Measurements from ENCODE around the gene CTNND1. TPM values are rescaled to one million over a fixed set of nuclear protein-coding genes. Genes with fewer than 3 reads are reported as not detected.

The CTNND1 gene
- total RNA-seq, 3 donors from 2014 or later = 4.9 to 6.3 (median 5.4) TPM

DNA sequence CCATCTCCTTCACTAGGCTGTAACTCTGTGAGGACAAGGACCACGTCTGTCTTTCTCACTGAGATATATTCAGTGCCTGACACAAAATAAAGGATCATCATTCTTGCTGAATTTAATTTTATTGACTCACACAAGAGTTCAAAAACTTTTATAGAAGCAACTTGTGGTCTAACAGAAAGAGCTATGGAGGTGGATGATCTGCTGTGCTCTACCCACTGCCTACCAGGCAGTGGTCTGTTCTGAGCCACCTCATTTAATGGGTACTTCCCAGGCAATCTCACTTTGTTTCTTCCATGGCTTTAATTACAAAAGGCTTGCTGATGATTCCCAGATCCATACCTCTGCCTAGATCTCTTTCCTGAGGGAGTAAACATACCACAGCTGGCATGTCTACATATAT lies 14.7 kb upstream of the CTNND1 start:
- DNase-seq = no peak
- H3K36me3 Mint-ChIP-seq (ENCODE audit: insufficient read depth) = peaks cover 28% of the 10 kb centered on the region
- H3K9me3 Mint-ChIP-seq = no peaks in the 10 kb centered on the region
- peaks cover 40% of the 10 kb centered on the region for H3K4me1 Mint-ChIP-seq (ENCODE audit: low read depth)
- ATAC-seq = peak; percentile 35 to 58
- H3K27me3 Mint-ChIP-seq (ENCODE audit: low read depth) = no peaks in the 10 kb centered on the region
- no peak overlapping the region for H3K4me3 Mint-ChIP-seq

DNA sequence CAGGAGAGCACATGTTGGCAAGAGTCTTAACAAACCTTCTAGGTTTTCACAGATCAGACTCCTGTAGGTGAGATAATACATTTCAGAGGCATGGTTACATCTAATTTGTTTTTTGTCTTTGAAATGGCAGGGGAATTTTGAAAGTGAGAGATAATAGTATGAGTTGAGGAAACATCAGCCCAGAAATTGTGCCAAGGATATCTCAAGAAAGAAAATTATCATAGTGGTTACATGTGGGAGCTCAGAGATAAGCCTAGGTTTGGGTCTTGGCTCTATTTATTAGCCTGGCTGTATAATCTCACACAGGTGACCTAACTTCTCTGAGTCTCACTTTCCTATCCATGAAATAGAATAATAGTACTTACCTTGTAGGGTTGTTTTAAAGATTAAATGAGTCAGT lies 10.4 kb upstream of the CTNND1 start:
- DNase-seq (no peak), ATAC-seq (no peak)
- H3K36me3 Mint-ChIP-seq (ENCODE audit: insufficient read depth) = peaks cover 7% of the 10 kb centered on the region
- H3K4me3 Mint-ChIP-seq = no peak overlapping the region
- no peaks in the 10 kb centered on the region for H3K9me3 Mint-ChIP-seq
- H3K27me3 Mint-ChIP-seq (ENCODE audit: low read depth) = no peaks in the 10 kb centered on the region
- H3K4me1 Mint-ChIP-seq (ENCODE audit: low read depth) = peaks cover 15% of the 10 kb centered on the region

DNA sequence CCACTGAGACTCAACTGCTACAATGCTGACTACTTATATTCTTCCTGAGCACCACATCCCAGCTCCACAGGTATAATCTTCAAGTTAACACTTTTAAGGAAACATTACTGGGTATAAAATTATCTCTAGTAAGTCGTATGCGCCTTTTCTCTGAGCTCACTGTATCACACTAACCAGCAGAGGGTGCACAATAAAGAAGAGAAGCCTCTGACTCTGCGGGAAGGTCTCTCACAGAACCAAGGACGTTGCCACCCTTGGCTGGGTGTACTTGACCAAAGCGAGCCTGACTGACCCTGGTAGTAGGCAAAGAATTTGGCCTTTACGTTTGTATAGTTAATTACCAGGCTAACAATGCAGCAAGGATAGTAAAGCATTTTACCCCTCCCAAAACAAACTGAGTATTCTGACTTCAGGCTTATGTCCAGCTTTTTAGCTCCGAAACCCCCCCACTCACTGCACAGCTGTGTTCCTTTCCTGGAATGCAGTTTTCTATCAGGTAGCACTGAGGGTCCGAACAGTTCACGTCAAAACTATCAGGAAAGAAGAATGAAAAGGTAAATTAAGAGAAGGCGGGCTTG lies 9.8 kb upstream of the CTNND1 start, which contains the start of gene BTBD18:
BTBD18 (minus strand) TSS at position 144 of the 578 bp plus-strand sequence. CDS start 631 bp downstream, outside the sequence.
- DNase-seq (no peak), ATAC-seq (peak in 1 of 2 donors; percentile 40)

GRCh38 chr11:57752954-57753353 lies 8.6 kb upstream of the CTNND1 start:
- Mint-ChIP-seq H3K4me3 (no peak overlapping the region), H3K9me3 (no peaks in the 10 kb centered on the region), H3K27me3 (ENCODE audit: low read depth) (no peaks in the 10 kb centered on the region), H3K36me3 (ENCODE audit: insufficient read depth) (peaks cover 3% of the 10 kb centered on the region), H3K4me1 (ENCODE audit: low read depth) (peaks cover 5% of the 10 kb centered on the region)
- DNase-seq = no peak
- no peak for ATAC-seq

More for the DNA sequence above, 9.8 kb upstream of the CTNND1 start, which contains the start of gene BTBD18:
- H3K27me3 Mint-ChIP-seq (ENCODE audit: low read depth) = no peaks in the 10 kb centered on the region
- H3K4me1 Mint-ChIP-seq (ENCODE audit: low read depth) = peaks cover 11% of the 10 kb centered on the region
- H3K4me3 Mint-ChIP-seq = no peak within 1 kb of the TSS
- peaks cover 7% of the 10 kb centered on the region for H3K36me3 Mint-ChIP-seq (ENCODE audit: insufficient read depth)
- no peaks in the 10 kb centered on the region for H3K9me3 Mint-ChIP-seq

DNA sequence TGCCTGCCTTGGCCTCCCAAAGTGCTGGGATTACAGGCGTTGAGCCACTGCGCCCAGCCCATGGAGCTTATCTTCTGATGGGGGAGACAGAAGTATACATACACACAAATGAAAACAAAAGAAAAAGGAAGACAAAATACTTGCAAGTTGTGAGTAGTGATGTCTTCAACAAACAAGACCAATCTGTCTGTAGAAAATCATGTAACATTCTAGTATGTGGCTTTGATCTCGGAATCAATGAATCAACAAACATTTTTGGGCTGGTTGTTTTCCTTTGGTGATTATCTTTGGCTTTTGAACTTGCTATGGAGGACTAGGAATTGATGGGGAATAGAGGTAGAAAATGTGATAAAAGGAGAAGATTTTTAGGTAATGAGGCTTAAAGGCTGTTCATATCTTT lies 3.4 kb upstream of the CTNND1 start:
- no peak overlapping the region for H3K4me3 Mint-ChIP-seq
- H3K27me3 Mint-ChIP-seq (ENCODE audit: low read depth) = no peaks in the 10 kb centered on the region

GRCh38 chr11:57762235-57762861 lies 746 bp downstream of the CTNND1 start:
- DNase-seq (no peak), ATAC-seq (no peak)
- no peaks in the 10 kb centered on the region for H3K9me3 Mint-ChIP-seq
- H3K27me3 Mint-ChIP-seq (ENCODE audit: low read depth) = no peaks in the 10 kb centered on the region
- peaks cover 8% of the 10 kb centered on the region for H3K36me3 Mint-ChIP-seq (ENCODE audit: insufficient read depth)
- no peaks in the 10 kb centered on the region for H3K4me1 Mint-ChIP-seq (ENCODE audit: low read depth)
- peak overlapping the region; percentile 29 for H3K4me3 Mint-ChIP-seq

More for the DNA sequence above, 3.4 kb upstream of the CTNND1 start:
- ATAC-seq = no peak
- Mint-ChIP-seq H3K9me3 (no peaks in the 10 kb centered on the region), H3K36me3 (ENCODE audit: insufficient read depth) (peaks cover 6% of the 10 kb centered on the region), H3K4me1 (ENCODE audit: low read depth) (no peaks in the 10 kb centered on the region)
- DNase-seq = no peak

DNA sequence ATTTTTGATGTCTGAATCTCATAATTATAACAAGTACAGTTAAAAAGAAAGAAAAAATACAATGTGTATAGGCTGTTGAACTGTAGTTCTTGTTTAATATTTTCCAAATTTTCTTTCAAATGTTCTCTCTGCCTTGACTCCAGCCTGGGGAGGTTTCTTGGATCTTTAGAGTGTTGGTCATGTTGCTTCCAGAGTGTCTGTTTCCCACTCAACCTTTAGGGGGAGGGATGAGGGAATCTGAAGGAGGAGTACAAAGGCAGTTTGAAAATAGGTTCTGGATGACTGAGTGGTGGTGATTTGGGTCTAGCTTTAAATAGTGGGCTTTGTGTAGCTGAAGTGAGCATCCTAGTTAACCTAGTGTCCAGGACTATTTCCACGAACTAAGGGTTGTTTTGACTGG lies 2.0 kb downstream of the CTNND1 start:
- H3K4me1 Mint-ChIP-seq (ENCODE audit: low read depth) = no peaks in the 10 kb centered on the region
- H3K36me3 Mint-ChIP-seq (ENCODE audit: insufficient read depth) = peaks cover 6% of the 10 kb centered on the region
- no peaks in the 10 kb centered on the region for H3K27me3 Mint-ChIP-seq (ENCODE audit: low read depth)
- H3K4me3 Mint-ChIP-seq = no peak overlapping the region
- no peak for DNase-seq
- ATAC-seq = no peak
- no peaks in the 10 kb centered on the region for H3K9me3 Mint-ChIP-seq

DNA sequence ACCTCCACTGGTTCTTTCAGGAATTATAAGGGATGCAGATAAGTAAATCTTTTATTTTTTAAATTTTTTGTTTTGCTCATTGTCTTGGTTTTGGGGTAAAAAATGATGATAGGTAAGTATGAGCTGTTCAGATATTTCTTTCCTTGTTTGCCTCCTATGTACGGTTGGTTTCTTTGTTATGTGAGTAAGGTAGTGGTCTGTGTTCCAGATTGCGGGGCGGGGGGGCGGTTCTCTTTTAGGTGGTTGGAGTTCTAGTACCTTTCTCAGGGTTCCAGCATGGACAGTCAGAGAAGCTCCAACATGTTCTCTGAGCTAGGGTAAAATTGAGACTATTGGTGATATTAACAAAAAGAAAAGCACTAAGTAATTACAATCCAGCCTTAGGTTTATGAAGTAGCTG lies 2.4 kb downstream of the CTNND1 start:
- ATAC-seq = no peak
- DNase-seq = no peak
- no peaks in the 10 kb centered on the region for H3K27me3 Mint-ChIP-seq (ENCODE audit: low read depth)
- peaks cover 6% of the 10 kb centered on the region for H3K36me3 Mint-ChIP-seq (ENCODE audit: insufficient read depth)
- H3K9me3 Mint-ChIP-seq = no peaks in the 10 kb centered on the region
- H3K4me1 Mint-ChIP-seq (ENCODE audit: low read depth) = no peaks in the 10 kb centered on the region
- H3K4me3 Mint-ChIP-seq = no peak overlapping the region

DNA sequence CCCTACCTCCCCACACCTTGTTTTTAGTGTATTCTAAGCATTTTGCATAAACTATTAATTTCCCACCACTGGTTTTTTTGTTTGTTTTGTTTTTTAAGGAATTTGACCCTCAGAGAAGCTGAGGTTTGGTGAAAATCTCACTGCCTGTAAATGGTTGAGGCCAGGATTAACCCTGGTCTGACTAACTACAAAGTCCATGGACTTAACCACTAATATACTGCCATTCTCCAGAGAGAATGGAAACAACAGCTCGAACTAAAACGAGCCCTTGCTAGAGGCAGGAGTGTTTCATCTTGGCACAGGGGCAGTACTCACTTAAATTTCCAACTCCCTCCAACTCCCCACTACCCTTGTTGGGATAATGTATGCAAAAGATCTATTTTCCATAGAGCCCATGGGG lies 3.0 kb downstream of the CTNND1 start:
- Mint-ChIP-seq H3K4me1 (ENCODE audit: low read depth) (no peaks in the 10 kb centered on the region), H3K4me3 (no peak overlapping the region), H3K27me3 (ENCODE audit: low read depth) (no peaks in the 10 kb centered on the region), H3K9me3 (no peaks in the 10 kb centered on the region), H3K36me3 (ENCODE audit: insufficient read depth) (peaks cover 6% of the 10 kb centered on the region)
- ATAC-seq = no peak
- DNase-seq = no peak

DNA sequence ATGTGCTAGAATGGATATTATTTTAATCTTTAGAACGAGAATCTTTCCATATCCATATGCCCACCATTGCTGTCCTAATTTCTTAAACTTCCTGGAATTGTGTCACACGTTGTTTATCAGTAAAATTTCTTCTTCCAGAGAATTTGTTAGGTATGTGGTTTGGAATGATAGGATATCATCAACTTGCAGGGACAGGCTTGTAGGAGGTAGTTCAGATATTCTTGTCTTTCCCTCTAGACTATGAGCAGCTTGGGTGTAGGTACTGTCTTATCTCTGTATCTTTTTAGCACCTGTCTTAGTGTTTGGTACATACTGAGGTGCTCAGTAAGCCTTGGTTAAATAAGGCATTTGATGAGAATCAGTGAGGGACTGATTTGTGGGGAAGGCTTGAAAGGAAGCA lies 3.4 kb downstream of the CTNND1 start:
- Mint-ChIP-seq H3K36me3 (ENCODE audit: insufficient read depth) (peaks cover 6% of the 10 kb centered on the region), H3K27me3 (ENCODE audit: low read depth) (no peaks in the 10 kb centered on the region), H3K4me1 (ENCODE audit: low read depth) (no peaks in the 10 kb centered on the region), H3K9me3 (no peaks in the 10 kb centered on the region), H3K4me3 (no peak overlapping the region)
- DNase-seq = no peak
- ATAC-seq = no peak

- H3K36me3 Mint-ChIP-seq (ENCODE audit: insufficient read depth) = peaks cover 2% of the 10 kb centered on the region
Observed at GRCh38 chr11:57770793-57771192, 9.2 kb downstream of the CTNND1 start.

DNA sequence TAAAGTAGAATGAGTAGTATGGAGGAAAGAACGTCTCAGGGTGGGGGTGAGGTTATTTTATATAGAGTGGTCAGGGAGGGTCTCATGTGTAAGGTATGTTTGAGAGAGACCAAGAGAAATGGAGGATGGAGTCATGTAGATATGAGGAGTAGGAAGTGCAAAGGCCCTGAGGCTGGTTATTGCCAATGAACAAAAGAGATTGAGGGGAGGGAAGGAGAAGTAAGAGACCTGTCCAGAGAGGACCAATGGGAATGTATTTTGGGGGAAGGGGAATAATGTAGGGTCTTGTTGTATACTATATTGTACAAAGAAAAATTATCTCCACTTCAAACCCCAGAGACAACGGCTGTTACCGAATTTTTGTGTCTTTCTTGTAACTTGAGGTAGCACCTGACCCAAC lies 9.8 kb downstream of the CTNND1 start:
- no peaks in the 10 kb centered on the region for H3K27me3 Mint-ChIP-seq (ENCODE audit: low read depth)
- no peak for ATAC-seq
- no peak for DNase-seq
- H3K4me1 Mint-ChIP-seq (ENCODE audit: low read depth) = peaks cover 3% of the 10 kb centered on the region
- H3K4me3 Mint-ChIP-seq = no peak overlapping the region
- H3K36me3 Mint-ChIP-seq (ENCODE audit: insufficient read depth) = peaks cover 1% of the 10 kb centered on the region
- H3K9me3 Mint-ChIP-seq = no peaks in the 10 kb centered on the region

More at GRCh38 chr11:57770793-57771192, 9.2 kb downstream of the CTNND1 start:
- Mint-ChIP-seq H3K4me3 (no peak overlapping the region), H3K27me3 (ENCODE audit: low read depth) (no peaks in the 10 kb centered on the region), H3K4me1 (ENCODE audit: low read depth) (peaks cover 3% of the 10 kb centered on the region), H3K9me3 (no peaks in the 10 kb centered on the region)
- DNase-seq (no peak), ATAC-seq (no peak)

- H3K9me3 Mint-ChIP-seq = no peaks in the 10 kb centered on the region
- ATAC-seq = no peak
- H3K27me3 Mint-ChIP-seq (ENCODE audit: low read depth) = no peaks in the 10 kb centered on the region
- peaks cover 3% of the 10 kb centered on the region for H3K4me1 Mint-ChIP-seq (ENCODE audit: low read depth)
- DNase-seq = no peak
- no peaks in the 10 kb centered on the region for H3K36me3 Mint-ChIP-seq (ENCODE audit: insufficient read depth)
- no peak overlapping the region for H3K4me3 Mint-ChIP-seq
Observed at GRCh38 chr11:57772562-57772961, 11.0 kb downstream of the CTNND1 start.

GRCh38 chr11:57773026-57773598 lies 11.5 kb downstream of the CTNND1 start:
- H3K4me1 Mint-ChIP-seq (ENCODE audit: low read depth) = peaks cover 3% of the 10 kb centered on the region
- ATAC-seq = no peak
- H3K27me3 Mint-ChIP-seq (ENCODE audit: low read depth) = no peaks in the 10 kb centered on the region
- no peaks in the 10 kb centered on the region for H3K9me3 Mint-ChIP-seq
- H3K36me3 Mint-ChIP-seq (ENCODE audit: insufficient read depth) = no peaks in the 10 kb centered on the region
- no peak overlapping the region for H3K4me3 Mint-ChIP-seq
- no peak for DNase-seq

- no peak for ATAC-seq
- Mint-ChIP-seq H3K4me3 (no peak overlapping the region), H3K9me3 (no peaks in the 10 kb centered on the region), H3K27me3 (ENCODE audit: low read depth) (no peaks in the 10 kb centered on the region), H3K4me1 (ENCODE audit: low read depth) (peaks cover 9% of the 10 kb centered on the region), H3K36me3 (ENCODE audit: insufficient read depth) (no peaks in the 10 kb centered on the region)
- no peak for DNase-seq
Observed at GRCh38 chr11:57775491-57775890, 13.9 kb downstream of the CTNND1 start.
